H1 (cell line): ENCODE results near the gene ZBTB25. TPM values are rescaled to one million over a fixed set of nuclear protein-coding genes. Genes with fewer than 3 reads are reported as not detected.

Experiments used
- CBX8 ChIP-seq: fragments of 300-800, 300-1000 bp; sonication (generic); IDR thresholded peaks from 2 replicates; pipeline ENCODE4 v1.7.1; 2016; ENCODE audit warnings: low read depth, low read length, borderline replicate concordance
- KDM4A ChIP-seq: IDR thresholded peaks from one replicate; pipeline ENCODE4 v1.7.1; 2012; ENCODE audit warnings: low read depth, mild to moderate bottlenecking, moderate library complexity, low read length, inconsistent platforms; ENCODE audit not compliant: severe bottlenecking
- TCF12 ChIP-seq: IDR thresholded peaks from 2 replicates; pipeline ENCODE4 v1.6.1; 2011; ENCODE audit warnings: low read depth, mild to moderate bottlenecking, low read length
- polyA plus RNA-seq, 7 experiments: library from polyadenylated mRNA; depleted of rRNA in 3 of 7; stranded (reverse) in 5 of 7; unstranded in 2 of 7; fragments of >200 nt in 5 of 7; fragments of 200-250 nt in 2 of 7; gene quantifications; 1 replicate in 5 of 7; 2 replicates in 1 of 7; 4 replicates in 1 of 7; pipeline versions ENCODE4 v1.2.1 to v1.2.3, GENCODE V29; 2011 to 2013; ENCODE audit warnings: missing spikeins in 2 of 7, mixed read lengths in 2 of 7
- total RNA-seq: library from RNA; stranded (reverse); fragmentation: NEBNext Ultra II Directional; extraction: Animal tissue kit (Norgen Biotek cat#: 25700); gene quantifications from 2 replicates; pipeline ENCODE4 v1.2.1, GENCODE V29; 2021

Gene ZBTB25
- total and polyA plus RNA-seq, 2 of the 8 experiments (the other 6 are each of a cell fraction or from before 2014, with no cell fraction given), result 5.4 to 11.4 TPM

- no peak for TF ChIP-seq TCF12
- no peak for TF ChIP-seq CBX8
- no peak for TF ChIP-seq KDM4A
These were observed 59.5 kb downstream of the ZBTB25 start (continued) for GRCh38 chr14:64444140-64444539.
